DMS79 treated with DMSO at 0.1 percent for 48 hours (cell line): ENCODE data around the gene WNT16.
A peak's percentile ranks its signal among the peaks of the same experiment; 100 is the strongest.
"Not testable (repeated sequence)": the region's sequence is repeated elsewhere in the genome, so short reads cannot be mapped to it uniquely, and the experiment has no call there.

Source experiments
- DNase-seq: peaks from one replicate; lab custom pipeline; 2025; lab: John Stamatoyannopoulos, UW

The WNT16 gene

GRCh38 chr7:121306565-121306964 is 22.2 kb upstream of the WNT16 start:
- no peak for DNase-seq

GRCh38 chr7:121307021-121307574 is 21.7 kb upstream of the WNT16 start:
- DNase-seq = no peak

GRCh38 chr7:121313220-121313792 is 15.5 kb upstream of the WNT16 start:
- DNase-seq = no peak

- peak; percentile 100 for DNase-seq
Measured at GRCh38 chr7:121313793-121314676, 14.8 kb upstream of the WNT16 start.

GRCh38 chr7:121315170-121315569 is 13.6 kb upstream of the WNT16 start:
- DNase-seq = not testable (repeated sequence)

- no peak for DNase-seq
Measured at GRCh38 chr7:121322460-121322859, 6.3 kb upstream of the WNT16 start.

- DNase-seq = no peak
Measured at GRCh38 chr7:121323515-121324302, 5.1 kb upstream of the WNT16 start.

- no peak for DNase-seq
Measured at GRCh38 chr7:121327671-121328070, 1.1 kb upstream of the WNT16 start.

- peak; percentile 42 for DNase-seq
Measured at GRCh38 chr7:121329191-121330052, 622 bp downstream of the WNT16 start.

GRCh38 chr7:121330053-121330833 is 1.4 kb downstream of the WNT16 start:
- no peak for DNase-seq

- no peak for DNase-seq
Measured at GRCh38 chr7:121331048-121331447, 2.2 kb downstream of the WNT16 start.

- DNase-seq = no peak
Measured at GRCh38 chr7:121331574-121331973, 2.8 kb downstream of the WNT16 start.

GRCh38 chr7:121334376-121334775 is 5.6 kb downstream of the WNT16 start:
- no peak for DNase-seq

GRCh38 chr7:121334875-121335648 is 6.3 kb downstream of the WNT16 start:
- no peak for DNase-seq

- no peak for DNase-seq
Measured at GRCh38 chr7:121336579-121336978, 7.8 kb downstream of the WNT16 start.

- DNase-seq = no peak
Measured at GRCh38 chr7:121337398-121337797, 8.6 kb downstream of the WNT16 start.

GRCh38 chr7:121339082-121339481 is 10.3 kb downstream of the WNT16 start:
- no peak for DNase-seq

GRCh38 chr7:121341933-121342332 is 13.1 kb downstream of the WNT16 start:
- no peak for DNase-seq

GRCh38 chr7:121342631-121343030 is 13.8 kb downstream of the WNT16 start:
- DNase-seq = no peak

- no peak for DNase-seq
Measured at GRCh38 chr7:121343302-121343701, 14.5 kb downstream of the WNT16 start.
